OCI-LY7 (cell line): ENCODE measurements around the gene FAM107B. TPM values are rescaled to one million over a fixed set of nuclear protein-coding genes. Genes with fewer than 3 reads are reported as not detected.

ENCODE experiments used
- BruUV-seq: library from RNA; stranded (reverse); fragments of 400-500 nt; replicated peaks from 2 replicates; lab custom pipeline; 2021; lab: Mats Ljungman, UMichigan
- CTCF ChIA-PET: fragments of 300-600 bp; sonication (Branson Sonifier 250); formaldehyde crosslinking; loops from one replicate; lab custom pipeline; 2022; ENCODE audit warnings: antibody characterized with exemption; ENCODE audit not compliant: unreplicated experiment; lab: Charles Lee
- POLR2A ChIA-PET: fragments of 300-600 bp; sonication (Branson Sonifier 250); formaldehyde crosslinking; loops from one replicate; lab custom pipeline; 2022; ENCODE audit warnings: antibody characterized with exemption; lab: Charles Lee
- DNase-seq: peaks from one replicate; pipeline ENCODE4 v3.0.0-alpha.2; 2015; ENCODE audit warnings: low spot score
- H2AFZ ChIP-seq: fragments of 200-600 bp; sonication (generic), shearing (Covaris generic); 2 replicates; pipeline ENCODE4 v1.6.1; 2014; ENCODE audit warnings: mild to moderate bottlenecking, antibody characterized with exemption, low read length, moderate library complexity
- H3K27ac ChIP-seq: fragments of 200-600 bp; sonication (generic); 2 replicates; pipeline ENCODE4 v1.5.1; 2014; ENCODE audit warnings: mixed run types, low read depth, mild to moderate bottlenecking, moderate library complexity, low read length, inconsistent platforms; ENCODE audit not compliant: poor library complexity, severe bottlenecking
- H3K36me3 ChIP-seq: fragments of 200-600 bp; sonication (generic); 2 replicates; pipeline ENCODE4 v1.6.1; 2014; ENCODE audit warnings: mild to moderate bottlenecking, antibody characterized with exemption, low read length, moderate library complexity, mixed read lengths; ENCODE audit not compliant: insufficient read depth
- H3K4me1 ChIP-seq: fragments of 200-600 bp; sonication (generic); 2 replicates; pipeline ENCODE4 v1.5.1; 2014; ENCODE audit warnings: mild to moderate bottlenecking, low read length; ENCODE audit not compliant: insufficient read depth, poor library complexity, severe bottlenecking
- H3K4me2 ChIP-seq: fragments of 200-600 bp; sonication (generic); 2 replicates; pipeline ENCODE4 v1.6.1; 2014; ENCODE audit warnings: mild to moderate bottlenecking, low read length
- H3K4me3 ChIP-seq: fragments of 200-600 bp; sonication (generic); 2 replicates; pipeline ENCODE4 v1.5.1; 2014; ENCODE audit warnings: mild to moderate bottlenecking, low read depth, low read length; ENCODE audit not compliant: poor library complexity, severe bottlenecking
- H3K79me2 ChIP-seq: fragments of 200-600 bp; sonication (generic); 2 replicates; pipeline ENCODE4 v1.6.1; 2016; ENCODE audit warnings: low read depth, mild to moderate bottlenecking, low read length, moderate library complexity, mixed read lengths; ENCODE audit not compliant: insufficient read depth
- H3K9me2 ChIP-seq: fragments of 200-600 bp; sonication (generic); 2 replicates; pipeline ENCODE4 v1.6.1; 2016; ENCODE audit warnings: mild to moderate bottlenecking, low read length, mixed read lengths; ENCODE audit not compliant: insufficient read depth
- H3K9me3 ChIP-seq: fragments of 200-600 bp; sonication (generic); 2 replicates; pipeline ENCODE4 v1.6.1; 2014; ENCODE audit warnings: mild to moderate bottlenecking, mixed run types, low read length, mixed read lengths
- H4K20me1 ChIP-seq: fragments of 200-600 bp; sonication (generic); 2 replicates; pipeline ENCODE4 v1.6.1; 2014; ENCODE audit warnings: mild to moderate bottlenecking, antibody characterized with exemption, low read length, moderate library complexity, mixed read lengths; ENCODE audit not compliant: insufficient read depth
- EZH2phosphoT487 ChIP-seq: fragments of 200-600 bp; sonication (generic); IDR thresholded peaks from 2 replicates; pipeline ENCODE4 v1.6.1; 2018; ENCODE audit warnings: low read depth, borderline replicate concordance, mild to moderate bottlenecking, mixed run types, antibody characterized with exemption, low read length, moderate library complexity, mixed read lengths
- intact Hi-C: fragments of 100-400 bp; cut with micrococcal nuclease; formaldehyde crosslinking; loops from one replicate; pipeline ENCODE4 v1.10.0; 2022; ENCODE audit not compliant: unreplicated experiment
- total RNA-seq, 2 experiments: library from RNA; depleted of rRNA in 1 of 2; stranded (reverse); fragments of >200 nt in 1 of 2; shearing (Covaris generic) in 1 of 2; gene quantifications; 2 replicates each; pipeline ENCODE4 v1.2.3, GENCODE V29; 2014 to 2022
- TF ChIP-seq, protein P1 (sequence below): fragments of 200-600 bp; sonication (generic); conservative IDR thresholded peaks from 2 replicates; pipeline ENCODE4 v1.5.1; 2014; ENCODE audit warnings: mild to moderate bottlenecking, antibody characterized with exemption, low read length, moderate library complexity, mixed read lengths

The FAM107B gene
- total RNA-seq, 2 experiments from 2014 or later, result 114 to 398 TPM

DNA sequence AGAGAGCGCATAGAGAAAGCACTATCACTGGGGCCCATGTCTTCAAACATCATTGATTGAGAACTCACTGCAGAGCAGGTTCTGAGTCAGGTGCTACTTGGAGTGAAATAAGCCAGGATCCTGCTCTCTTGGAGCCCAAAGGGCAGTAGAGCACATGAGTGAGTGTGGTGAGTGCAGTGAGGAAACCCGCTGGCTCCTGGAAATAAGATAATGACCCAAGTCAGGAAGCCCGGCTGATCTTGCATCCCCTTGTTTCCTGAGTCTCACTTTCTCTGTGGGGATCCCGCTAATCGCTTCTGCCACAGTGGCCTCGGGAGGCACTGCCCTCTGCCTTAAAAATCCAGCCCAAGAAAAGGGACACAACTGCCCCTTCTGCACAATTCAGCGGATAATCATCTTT is 7.1 kb upstream of the FAM107B start:
- Histone ChIP-seq H4K20me1 (no peaks in the 10 kb centered on the region), H3K27ac (no peak overlapping the region), H3K9me2 (no peaks in the 10 kb centered on the region), H3K4me2 (no peak overlapping the region), H2AFZ (no peak overlapping the region), H3K9me3 (peaks cover 4% of the 10 kb centered on the region; the same call in 1 of the 2 replicates), H3K4me1 (peaks cover 5% of the 10 kb centered on the region), H3K79me2 (no peaks in the 10 kb centered on the region), H3K4me3 (no peak overlapping the region), H3K36me3 (no peaks in the 10 kb centered on the region)
- intact Hi-C loops, result no loop called here
- no peak for TF ChIP-seq EZH2phosphoT487
- TF ChIP-seq, protein P1, sequence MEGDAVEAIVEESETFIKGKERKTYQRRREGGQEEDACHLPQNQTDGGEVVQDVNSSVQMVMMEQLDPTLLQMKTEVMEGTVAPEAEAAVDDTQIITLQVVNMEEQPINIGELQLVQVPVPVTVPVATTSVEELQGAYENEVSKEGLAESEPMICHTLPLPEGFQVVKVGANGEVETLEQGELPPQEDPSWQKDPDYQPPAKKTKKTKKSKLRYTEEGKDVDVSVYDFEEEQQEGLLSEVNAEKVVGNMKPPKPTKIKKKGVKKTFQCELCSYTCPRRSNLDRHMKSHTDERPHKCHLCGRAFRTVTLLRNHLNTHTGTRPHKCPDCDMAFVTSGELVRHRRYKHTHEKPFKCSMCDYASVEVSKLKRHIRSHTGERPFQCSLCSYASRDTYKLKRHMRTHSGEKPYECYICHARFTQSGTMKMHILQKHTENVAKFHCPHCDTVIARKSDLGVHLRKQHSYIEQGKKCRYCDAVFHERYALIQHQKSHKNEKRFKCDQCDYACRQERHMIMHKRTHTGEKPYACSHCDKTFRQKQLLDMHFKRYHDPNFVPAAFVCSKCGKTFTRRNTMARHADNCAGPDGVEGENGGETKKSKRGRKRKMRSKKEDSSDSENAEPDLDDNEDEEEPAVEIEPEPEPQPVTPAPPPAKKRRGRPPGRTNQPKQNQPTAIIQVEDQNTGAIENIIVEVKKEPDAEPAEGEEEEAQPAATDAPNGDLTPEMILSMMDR, result no peak
- no peak for DNase-seq
- no TSS peak for BruUV-seq
- ChIA-PET POLR2A (no interaction called here), CTCF (no interaction called here)

DNA sequence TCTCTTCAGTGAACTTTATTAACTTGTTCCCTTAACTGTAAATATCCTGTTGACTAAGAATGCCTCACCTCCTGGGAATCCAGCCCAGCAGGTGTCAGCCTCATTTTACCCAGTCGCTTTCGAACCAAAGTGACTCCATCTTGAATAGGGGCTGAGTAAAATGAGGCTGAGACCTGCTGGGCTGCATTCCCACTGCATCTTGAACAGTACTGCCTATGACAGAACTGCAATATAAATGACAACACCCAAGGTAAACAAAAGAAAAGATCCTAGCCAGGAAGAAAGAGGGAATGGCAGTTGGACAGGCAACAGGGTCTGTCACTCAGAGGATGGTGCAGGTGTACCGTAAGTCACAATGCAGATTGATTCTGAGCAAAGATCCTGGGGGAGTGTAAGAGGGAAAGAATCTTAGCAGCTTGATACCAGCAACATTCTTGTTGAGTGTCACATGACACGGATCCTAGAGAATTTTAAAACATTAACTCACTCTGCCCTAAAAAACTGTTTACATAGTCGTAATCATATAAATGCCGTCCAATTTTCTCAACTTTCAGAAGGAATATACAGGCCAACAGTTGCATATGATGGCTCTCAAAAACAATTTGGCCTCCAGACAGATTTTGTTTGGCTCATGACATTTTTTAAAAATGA is 4.4 kb upstream of the FAM107B start:
- Histone ChIP-seq H3K4me1 (peaks cover 5% of the 10 kb centered on the region), H3K9me2 (no peaks in the 10 kb centered on the region), H2AFZ (no peak overlapping the region), H4K20me1 (no peaks in the 10 kb centered on the region), H3K79me2 (no peaks in the 10 kb centered on the region), H3K4me2 (no peak overlapping the region), H3K4me3 (no peak overlapping the region), H3K36me3 (no peaks in the 10 kb centered on the region), H3K9me3 (no peaks in the 10 kb centered on the region), H3K27ac (no peak overlapping the region)
- DNase-seq, result no peak
- TF ChIP-seq, protein P1, result no peak
- TF ChIP-seq EZH2phosphoT487, result no peak
- intact Hi-C loops, result no loop called here
- no TSS peak for BruUV-seq
- ChIA-PET POLR2A (no interaction called here), CTCF (no interaction called here)

DNA sequence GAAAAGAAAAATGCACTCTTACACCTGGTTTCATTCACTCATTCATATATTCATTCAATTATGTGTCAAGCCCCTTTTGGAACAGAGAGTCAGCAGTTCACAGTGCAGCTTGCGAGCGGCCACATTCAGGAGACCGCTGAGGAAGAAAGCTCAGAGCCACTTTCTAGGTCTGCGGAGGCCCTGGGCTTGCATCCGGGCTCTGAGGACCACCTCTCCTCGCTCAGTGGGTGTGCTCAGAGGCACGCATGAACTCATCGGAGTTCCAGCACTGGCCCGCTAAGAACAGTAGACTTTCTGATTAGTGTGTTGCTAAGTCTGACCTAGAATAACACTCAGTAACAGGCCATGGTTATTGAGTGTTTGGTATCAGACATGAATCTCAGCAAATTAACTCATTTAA is 1.8 kb upstream of the FAM107B start:
- DNase-seq, result no peak
- intact Hi-C loops, result no loop called here
- BruUV-seq, result no TSS peak
- H3K27ac ChIP-seq, result no peak overlapping the region
- TF ChIP-seq, protein P1, result no peak
- TF ChIP-seq EZH2phosphoT487, result no peak
- H2AFZ ChIP-seq, result no peak overlapping the region
- ChIA-PET POLR2A (interaction anchor here (0.6 to 1.6 kb wide), 2 partner anchors 13 to 248 kb away, joined by 3 read pairs; no protein-coding TSS in a partner anchor), CTCF (no interaction called here)
- H3K4me3 ChIP-seq, result no peak overlapping the region
- no peaks in the 10 kb centered on the region for H3K9me3 ChIP-seq
- no peak overlapping the region for H3K4me2 ChIP-seq
- H3K79me2 ChIP-seq, result no peaks in the 10 kb centered on the region
- H3K9me2 ChIP-seq, result no peaks in the 10 kb centered on the region
- H4K20me1 ChIP-seq, result no peaks in the 10 kb centered on the region
- H3K4me1 ChIP-seq, result peaks cover 4% of the 10 kb centered on the region
- H3K36me3 ChIP-seq, result no peaks in the 10 kb centered on the region
